HEK293 (cell line): Measurements from ENCODE around the gene CDC42BPA.

Experiments used
- GLI2 ChIP-seq: fragments of 450-650 bp; formaldehyde crosslinking; IDR thresholded peaks from 2 replicates; pipeline ENCODE4; 2017; ENCODE audit warnings: missing biosample characterization, missing genetic modification characterization, low read depth, borderline replicate concordance
- GLIS2 ChIP-seq: fragments of 450-650 bp; formaldehyde crosslinking; IDR thresholded peaks from 2 replicates; pipeline ENCODE4 v1.5.1; 2016; ENCODE audit warnings: missing biosample characterization, missing genetic modification characterization
- HOXA7 ChIP-seq: sonication (generic); formaldehyde crosslinking; IDR thresholded peaks from 2 replicates; pipeline ENCODE4 v1.8.1; 2022; ENCODE audit warnings: missing genetic modification reagents, borderline replicate concordance
- IKZF3 ChIP-seq: fragments of 450-650 bp; IDR thresholded peaks from 2 replicates; pipeline ENCODE4 v1.5.0; 2018; ENCODE audit warnings: missing biosample characterization, mild to moderate bottlenecking, missing genetic modification characterization, moderate library complexity
- KLF10 ChIP-seq: fragments of 450-650 bp; IDR thresholded peaks from 2 replicates; pipeline ENCODE4 v1.5.1; 2018; ENCODE audit warnings: missing biosample characterization, mild to moderate bottlenecking, missing genetic modification characterization
- KLF16 ChIP-seq: fragments of 450-650 bp; formaldehyde crosslinking; IDR thresholded peaks from 2 replicates; pipeline ENCODE4 v1.5.1; 2017; ENCODE audit warnings: missing biosample characterization, missing genetic modification characterization
- KLF9 ChIP-seq: fragments of 450-650 bp; formaldehyde crosslinking; IDR thresholded peaks from 2 replicates; pipeline ENCODE4 v1.5.1; 2016; ENCODE audit warnings: missing biosample characterization, missing genetic modification characterization, low read depth
- SCRT1 ChIP-seq: fragments of 450-650 bp; formaldehyde crosslinking; IDR thresholded peaks from 2 replicates; pipeline ENCODE4 v1.5.1; 2016; ENCODE audit warnings: missing biosample characterization, missing genetic modification characterization, borderline replicate concordance
- SP2 ChIP-seq: fragments of 450-650 bp; formaldehyde crosslinking; IDR thresholded peaks from 2 replicates; pipeline ENCODE4 v1.5.1; 2016; ENCODE audit warnings: missing biosample characterization, missing genetic modification characterization
- SP3 ChIP-seq: fragments of 450-650 bp; formaldehyde crosslinking; IDR thresholded peaks from 2 replicates; pipeline ENCODE4 v1.5.1; 2016; ENCODE audit warnings: missing biosample characterization, missing genetic modification characterization
- YY1 ChIP-seq: fragments of 450-650 bp; formaldehyde crosslinking; IDR thresholded peaks from 2 replicates; pipeline ENCODE4 v1.5.1; 2018; ENCODE audit warnings: missing biosample characterization, missing genetic modification characterization
- ZBTB21 ChIP-seq: fragments of 450-650 bp; formaldehyde crosslinking; IDR thresholded peaks from 2 replicates; pipeline ENCODE4 v1.5.1; 2017; ENCODE audit warnings: missing biosample characterization, missing genetic modification characterization
- ZBTB48 ChIP-seq: fragments of 450-650 bp; formaldehyde crosslinking; IDR thresholded peaks from 2 replicates; pipeline ENCODE4 v1.5.1; 2016; ENCODE audit warnings: missing biosample characterization, missing genetic modification characterization
- ZNF10 ChIP-seq: fragments of 450-650 bp; formaldehyde crosslinking; IDR thresholded peaks from 2 replicates; pipeline ENCODE4 v1.5.1; 2017; ENCODE audit warnings: missing biosample characterization, missing genetic modification characterization
- ZNF132 ChIP-seq: fragments of 450-650 bp; formaldehyde crosslinking; IDR thresholded peaks from 2 replicates; pipeline ENCODE4 v1.5.1; 2017; ENCODE audit warnings: missing biosample characterization, missing genetic modification characterization, borderline replicate concordance
- ZNF174 ChIP-seq: fragments of 450-650 bp; formaldehyde crosslinking; IDR thresholded peaks from 2 replicates; pipeline ENCODE4 v1.5.0; 2017; ENCODE audit warnings: missing biosample characterization, mild to moderate bottlenecking, missing genetic modification characterization
- ZNF19 ChIP-seq: fragments of 450-650 bp; formaldehyde crosslinking; IDR thresholded peaks from 2 replicates; pipeline ENCODE4; 2016; ENCODE audit warnings: missing biosample characterization, missing genetic modification characterization, low read depth
- ZNF211 ChIP-seq: fragments of 450-650 bp; formaldehyde crosslinking; IDR thresholded peaks from 2 replicates; pipeline ENCODE4 v1.5.1; 2016; ENCODE audit warnings: low read depth, missing biosample characterization, missing genetic modification characterization
- ZNF354C ChIP-seq: fragments of 450-650 bp; formaldehyde crosslinking; IDR thresholded peaks from 2 replicates; pipeline ENCODE4 v1.5.1; 2016; ENCODE audit warnings: missing biosample characterization, missing genetic modification characterization, low read depth, borderline replicate concordance
- ZNF366 ChIP-seq: fragments of 450-650 bp; formaldehyde crosslinking; conservative IDR thresholded peaks from 2 replicates; pipeline ENCODE4 v1.5.1; 2016; ENCODE audit warnings: missing biosample characterization, missing genetic modification characterization
- ZNF416 ChIP-seq: fragments of 450-650 bp; formaldehyde crosslinking; IDR thresholded peaks from 2 replicates; pipeline ENCODE4 v1.5.1; 2016; ENCODE audit warnings: missing biosample characterization, missing genetic modification characterization
- ZNF501 ChIP-seq: fragments of 450-650 bp; formaldehyde crosslinking; IDR thresholded peaks from 2 replicates; pipeline ENCODE4 v1.5.1; 2016; ENCODE audit warnings: missing biosample characterization, missing genetic modification characterization
- ZNF514 ChIP-seq: fragments of 450-650 bp; formaldehyde crosslinking; IDR thresholded peaks from 2 replicates; pipeline ENCODE4 v1.5.1; 2016; ENCODE audit warnings: missing biosample characterization, missing genetic modification characterization
- ZNF521 ChIP-seq: fragments of 450-650 bp; formaldehyde crosslinking; IDR thresholded peaks from 2 replicates; pipeline ENCODE4 v1.5.1; 2017; ENCODE audit warnings: missing biosample characterization, mild to moderate bottlenecking, missing genetic modification characterization
- ZNF544 ChIP-seq: fragments of 450-650 bp; formaldehyde crosslinking; IDR thresholded peaks from 2 replicates; pipeline ENCODE4 v1.5.0; 2017; ENCODE audit warnings: missing biosample characterization, missing genetic modification characterization
- ZNF560 ChIP-seq: fragments of 450-650 bp; formaldehyde crosslinking; IDR thresholded peaks from 2 replicates; pipeline ENCODE4 v1.5.1; 2017; ENCODE audit warnings: missing biosample characterization, missing genetic modification characterization, borderline replicate concordance
- ZNF623 ChIP-seq: fragments of 450-650 bp; formaldehyde crosslinking; IDR thresholded peaks from 2 replicates; pipeline ENCODE4 v1.5.1; 2016; ENCODE audit warnings: missing biosample characterization, missing genetic modification characterization
- ZNF624 ChIP-seq: fragments of 450-650 bp; formaldehyde crosslinking; IDR thresholded peaks from 2 replicates; pipeline ENCODE4 v1.5.1; 2017; ENCODE audit warnings: missing biosample characterization, missing genetic modification characterization
- ZNF658 ChIP-seq: fragments of 450-650 bp; formaldehyde crosslinking; IDR thresholded peaks from 2 replicates; pipeline ENCODE4; 2016; ENCODE audit warnings: missing biosample characterization, missing genetic modification characterization
- ZNF707 ChIP-seq: fragments of 450-650 bp; formaldehyde crosslinking; IDR thresholded peaks from 2 replicates; pipeline ENCODE4 v1.5.1; 2016; ENCODE audit warnings: missing biosample characterization, missing genetic modification characterization
- ZNF830 ChIP-seq: fragments of 450-650 bp; IDR thresholded peaks from 2 replicates; pipeline ENCODE4 v1.5.0; 2018; ENCODE audit warnings: missing biosample characterization, missing genetic modification characterization, low read depth, mild to moderate bottlenecking, moderate library complexity
- ZNF837 ChIP-seq: fragments of 450-650 bp; formaldehyde crosslinking; IDR thresholded peaks from 2 replicates; pipeline ENCODE4 v1.5.1; 2016; ENCODE audit warnings: missing biosample characterization, missing genetic modification characterization
- ZSCAN23 ChIP-seq: fragments of 450-650 bp; formaldehyde crosslinking; IDR thresholded peaks from 2 replicates; pipeline ENCODE4 v1.5.1; 2016; ENCODE audit warnings: missing biosample characterization, missing genetic modification characterization
- ZSCAN30 ChIP-seq: fragments of 450-650 bp; IDR thresholded peaks from 2 replicates; pipeline ENCODE4 v1.5.1; 2018; ENCODE audit warnings: missing biosample characterization, mild to moderate bottlenecking, missing genetic modification characterization, moderate library complexity
- TF ChIP-seq, protein P1 (sequence below): fragments of 450-650 bp; formaldehyde crosslinking; IDR thresholded peaks from 2 replicates; pipeline ENCODE4 v1.5.1; 2017; ENCODE audit warnings: missing biosample characterization, missing genetic modification characterization
- TF ChIP-seq, protein P2 (sequence below): fragments of 450-650 bp; formaldehyde crosslinking; IDR thresholded peaks from 2 replicates; pipeline ENCODE4 v1.5.1; 2016; ENCODE audit warnings: missing biosample characterization, missing genetic modification characterization
- TF ChIP-seq, protein P3 (sequence below): fragments of 450-650 bp; formaldehyde crosslinking; IDR thresholded peaks from 2 replicates; pipeline ENCODE4; 2016; ENCODE audit warnings: missing biosample characterization, missing genetic modification characterization
- TF ChIP-seq, protein P4 (sequence below): fragments of 450-650 bp; formaldehyde crosslinking; IDR thresholded peaks from 2 replicates; pipeline ENCODE4 v1.5.1; 2017; ENCODE audit warnings: missing biosample characterization, missing genetic modification characterization

The CDC42BPA gene

DNA sequence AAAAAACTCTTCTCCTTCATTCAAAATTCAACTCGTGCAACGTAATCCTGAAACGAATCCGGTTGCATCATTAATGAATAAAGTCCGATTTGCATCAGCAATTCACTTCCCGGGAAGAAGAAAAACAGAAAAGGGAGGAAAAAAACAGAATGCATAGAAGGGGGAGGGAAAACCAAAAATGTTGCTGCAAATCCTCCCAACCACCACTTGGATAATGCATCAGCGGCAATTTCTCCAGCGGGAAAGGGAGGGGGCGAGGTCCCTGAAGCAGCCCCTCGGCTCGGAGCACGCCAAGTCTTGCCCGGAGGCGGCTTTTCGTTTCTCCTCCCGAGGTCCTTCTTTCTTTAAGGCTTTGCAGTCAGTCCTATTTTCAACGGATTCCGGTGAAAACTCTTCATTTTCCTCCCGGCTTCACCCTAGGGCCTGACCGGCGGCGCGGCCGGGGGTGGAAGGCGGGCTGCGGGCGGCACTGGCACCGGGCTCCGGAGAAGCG lies 723 bp downstream of the CDC42BPA start (continued):
- TF ChIP-seq, protein P1, sequence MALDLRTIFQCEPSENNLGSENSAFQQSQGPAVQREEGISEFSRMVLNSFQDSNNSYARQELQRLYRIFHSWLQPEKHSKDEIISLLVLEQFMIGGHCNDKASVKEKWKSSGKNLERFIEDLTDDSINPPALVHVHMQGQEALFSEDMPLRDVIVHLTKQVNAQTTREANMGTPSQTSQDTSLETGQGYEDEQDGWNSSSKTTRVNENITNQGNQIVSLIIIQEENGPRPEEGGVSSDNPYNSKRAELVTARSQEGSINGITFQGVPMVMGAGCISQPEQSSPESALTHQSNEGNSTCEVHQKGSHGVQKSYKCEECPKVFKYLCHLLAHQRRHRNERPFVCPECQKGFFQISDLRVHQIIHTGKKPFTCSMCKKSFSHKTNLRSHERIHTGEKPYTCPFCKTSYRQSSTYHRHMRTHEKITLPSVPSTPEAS (tag by site-specific recombination), result peak; percentile 68
- TF ChIP-seq SP2 (tag by site-specific recombination) (peak; percentile 77), ZNF560 (no peak), ZNF501 (tag by site-specific recombination) (no peak), YY1 (tag by site-specific recombination) (no peak), ZSCAN23 (tag by site-specific recombination) (no peak), ZNF623 (tag by site-specific recombination) (no peak), ZNF416 (tag by site-specific recombination) (no peak), ZNF658 (tag by site-specific recombination) (no peak), ZNF211 (no peak), KLF16 (tag by site-specific recombination) (peak; percentile 67), KLF9 (tag by site-specific recombination) (no peak), GLI2 (tag by site-specific recombination) (no peak), ZNF624 (tag by site-specific recombination) (no peak), IKZF3 (peak; percentile 95), ZSCAN30 (tag by site-specific recombination) (peak; percentile 40; the same call in 1 of the 2 replicates), ZBTB48 (tag by site-specific recombination) (no peak), ZNF19 (tag by site-specific recombination) (no peak), KLF10 (tag by site-specific recombination) (no peak), GLIS2 (tag by site-specific recombination) (no peak), ZNF10 (tag by site-specific recombination) (no peak), ZBTB21 (tag by site-specific recombination) (peak; percentile 84), ZNF707 (tag by site-specific recombination) (no peak), HOXA7 (no peak), ZNF174 (tag by site-specific recombination) (no peak), ZNF366 (peak; percentile 94), ZNF132 (no peak), SP3 (tag by site-specific recombination) (0 out of 2 replicates have a peak, but pooled peaks have one; percentile 4), ZNF544 (no peak), SCRT1 (tag by site-specific recombination) (no peak), ZNF830 (no peak), ZNF521 (tag by site-specific recombination) (no peak), ZNF514 (no peak), ZNF837 (no peak), ZNF354C (no peak)
- TF ChIP-seq, protein P2, sequence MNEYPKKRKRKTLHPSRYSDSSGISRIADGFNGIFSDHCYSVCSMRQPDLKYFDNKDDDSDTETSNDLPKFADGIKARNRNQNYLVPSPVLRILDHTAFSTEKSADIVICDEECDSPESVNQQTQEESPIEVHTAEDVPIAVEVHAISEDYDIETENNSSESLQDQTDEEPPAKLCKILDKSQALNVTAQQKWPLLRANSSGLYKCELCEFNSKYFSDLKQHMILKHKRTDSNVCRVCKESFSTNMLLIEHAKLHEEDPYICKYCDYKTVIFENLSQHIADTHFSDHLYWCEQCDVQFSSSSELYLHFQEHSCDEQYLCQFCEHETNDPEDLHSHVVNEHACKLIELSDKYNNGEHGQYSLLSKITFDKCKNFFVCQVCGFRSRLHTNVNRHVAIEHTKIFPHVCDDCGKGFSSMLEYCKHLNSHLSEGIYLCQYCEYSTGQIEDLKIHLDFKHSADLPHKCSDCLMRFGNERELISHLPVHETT (tag by site-specific recombination), result peak; percentile 32; the same call in 1 of the 2 replicates
- TF ChIP-seq, protein P3, sequence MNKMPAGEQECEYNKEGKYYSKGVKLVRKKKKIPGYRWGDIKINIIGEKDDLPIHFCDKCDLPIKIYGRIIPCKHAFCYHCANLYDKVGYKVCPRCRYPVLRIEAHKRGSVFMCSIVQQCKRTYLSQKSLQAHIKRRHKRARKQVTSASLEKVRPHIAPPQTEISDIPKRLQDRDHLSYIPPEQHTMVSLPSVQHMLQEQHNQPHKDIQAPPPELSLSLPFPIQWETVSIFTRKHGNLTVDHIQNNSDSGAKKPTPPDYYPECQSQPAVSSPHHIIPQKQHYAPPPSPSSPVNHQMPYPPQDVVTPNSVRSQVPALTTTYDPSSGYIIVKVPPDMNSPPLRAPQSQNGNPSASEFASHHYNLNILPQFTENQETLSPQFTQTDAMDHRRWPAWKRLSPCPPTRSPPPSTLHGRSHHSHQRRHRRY (tag by site-specific recombination), result no peak
- TF ChIP-seq, protein P4, sequence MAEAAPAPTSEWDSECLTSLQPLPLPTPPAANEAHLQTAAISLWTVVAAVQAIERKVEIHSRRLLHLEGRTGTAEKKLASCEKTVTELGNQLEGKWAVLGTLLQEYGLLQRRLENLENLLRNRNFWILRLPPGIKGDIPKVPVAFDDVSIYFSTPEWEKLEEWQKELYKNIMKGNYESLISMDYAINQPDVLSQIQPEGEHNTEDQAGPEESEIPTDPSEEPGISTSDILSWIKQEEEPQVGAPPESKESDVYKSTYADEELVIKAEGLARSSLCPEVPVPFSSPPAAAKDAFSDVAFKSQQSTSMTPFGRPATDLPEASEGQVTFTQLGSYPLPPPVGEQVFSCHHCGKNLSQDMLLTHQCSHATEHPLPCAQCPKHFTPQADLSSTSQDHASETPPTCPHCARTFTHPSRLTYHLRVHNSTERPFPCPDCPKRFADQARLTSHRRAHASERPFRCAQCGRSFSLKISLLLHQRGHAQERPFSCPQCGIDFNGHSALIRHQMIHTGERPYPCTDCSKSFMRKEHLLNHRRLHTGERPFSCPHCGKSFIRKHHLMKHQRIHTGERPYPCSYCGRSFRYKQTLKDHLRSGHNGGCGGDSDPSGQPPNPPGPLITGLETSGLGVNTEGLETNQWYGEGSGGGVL (tag by site-specific recombination), result peak; percentile 76
